K562 (cell line): ENCODE measurements around the gene CPNE1. TPM values are rescaled to one million over a fixed set of nuclear protein-coding genes. Genes with fewer than 3 reads are reported as not detected.
A peak's percentile ranks its signal among the peaks of the same experiment; 100 is the strongest.

Source experiments
- ATAC-seq: fragments of 200-7000 bp; cut with Tn5 transposase; 3 replicates; pipeline ENCODE4 v1.9.1; 2020; ENCODE audit warnings: moderate library complexity
- BruUV-seq: library from RNA; stranded (reverse); fragments of 400-500 nt; replicated peaks from 2 replicates; lab custom pipeline; 2021; lab: Mats Ljungman, UMichigan
- CTCF ChIA-PET: fragments of 300-600 bp; formaldehyde crosslinking; extraction: SDS; loops from one replicate; lab custom pipeline; 2021; ENCODE audit warnings: low intra/inter-chr PET ratio; lab: Yijun Ruan, JAX
- POLR2A ChIA-PET: fragments of 300-600, 350-650 bp; sonication (Branson Sonifier 250); formaldehyde crosslinking; extraction: SDS; loops from one replicate; lab custom pipeline; 2021; ENCODE audit warnings: antibody characterized with exemption, inconsistent platforms; lab: Yijun Ruan, JAX
- DNase-seq, 4 experiments: peaks; one replicate each; pipeline versions ENCODE4 v3.0.0 to v3.0.0-alpha.2; 2011 to 2018; ENCODE audit warnings: low spot score in 3 of 4, mixed read lengths in 3 of 4; ENCODE audit errors: extremely low read depth in 1 of 4
- FAIRE-seq: peaks from 2 replicates; lab custom pipeline; 2011; peaks lifted over from hg19 to GRCh38; lab: Jason Lieb, UNC
- H2AFZ ChIP-seq: 2 replicates; pipeline ENCODE4 v1.6.0; 2011; ENCODE audit warnings: low read depth, low read length, control low read depth, inconsistent platforms
- H3K27ac ChIP-seq: fragments of 200-600 bp; 3 replicates; pipeline ENCODE4 v1.8.0; 2011; ENCODE audit warnings: low read depth, mild to moderate bottlenecking, control low read depth, inconsistent platforms, low read length, moderate library complexity, mixed read lengths; ENCODE audit errors: extremely low read depth
- H3K27me3 ChIP-seq, 2 experiments: fragments of 300-600 bp in 1 of 2; 2 replicates in 1 of 2; 3 replicates in 1 of 2; pipeline versions ENCODE4 v1.6.0 to v1.8.0; 2011; ENCODE audit warnings: inconsistent platforms in 2 of 2, low read length in 2 of 2, mild to moderate bottlenecking in 1 of 2, mixed read lengths in 1 of 2, moderate library complexity in 1 of 2; ENCODE audit not compliant: control insufficient read depth in 2 of 2, insufficient read depth in 2 of 2
- H3K36me3 ChIP-seq: fragments of 300-600 bp; 3 replicates; pipeline ENCODE4 v1.8.0; 2011; ENCODE audit warnings: mild to moderate bottlenecking, low read length, inconsistent platforms; ENCODE audit not compliant: control insufficient read depth, insufficient read depth
- H3K4me1 ChIP-seq, 2 experiments: fragments of 200-600 bp in 1 of 2; replicated peaks in 1 of 2; 2 replicates in 1 of 2; 3 replicates in 1 of 2; pipeline versions ENCODE4 v1.5.1 to v1.8.0; 2011; ENCODE audit warnings: inconsistent platforms in 2 of 2, low read length in 2 of 2, mild to moderate bottlenecking in 1 of 2, mixed read lengths in 1 of 2, moderate library complexity in 1 of 2; ENCODE audit not compliant: control insufficient read depth in 2 of 2, insufficient read depth in 2 of 2
- H3K4me2 ChIP-seq: 2 replicates; pipeline ENCODE4 v1.6.1; 2011; ENCODE audit warnings: low read length, control low read depth, inconsistent platforms, mixed read lengths; ENCODE audit not compliant: insufficient read depth
- H3K4me3 ChIP-seq: fragments of 200-600 bp; sonication (generic), shearing (Covaris generic); 2 replicates; pipeline ENCODE4 v1.5.1; 2016; ENCODE audit warnings: control low read depth, inconsistent platforms
- H3K79me2 ChIP-seq: fragments of 200-600 bp; 3 replicates; pipeline ENCODE4 v1.8.0; 2011; ENCODE audit warnings: low read length, inconsistent platforms; ENCODE audit not compliant: control insufficient read depth, insufficient read depth
- H3K9ac ChIP-seq, 2 experiments: 2 replicates each; pipeline versions ENCODE4 v1.6.0 to v1.6.1; 2011; ENCODE audit warnings: low read depth in 2 of 2, low read length in 2 of 2, control low read depth in 1 of 2, inconsistent platforms in 1 of 2, mild to moderate bottlenecking in 1 of 2, mixed read lengths in 1 of 2; ENCODE audit not compliant: insufficient read depth in 1 of 2
- H3K9me1 ChIP-seq: one replicate; pipeline ENCODE4 v1.6.0; 2011; ENCODE audit warnings: inconsistent platforms, mild to moderate bottlenecking, low read length, moderate library complexity; ENCODE audit not compliant: control insufficient read depth, insufficient read depth
- H3K9me3 ChIP-seq: replicated peaks from 2 replicates; pipeline ENCODE4 v1.5.1; 2011; ENCODE audit warnings: low read depth, low read length, inconsistent platforms; ENCODE audit not compliant: control insufficient read depth, insufficient read depth
- H4K20me1 ChIP-seq: replicated peaks from 2 replicates; pipeline ENCODE4 v1.6.1; 2011; ENCODE audit warnings: low read length, inconsistent platforms, mixed read lengths; ENCODE audit not compliant: control insufficient read depth, insufficient read depth
- BHLHE40 ChIP-seq: IDR thresholded peaks from 2 replicates; pipeline ENCODE4 v1.6.1; 2011; ENCODE audit warnings: low read length, improper control_type of control experiment
- CHD2 ChIP-seq: IDR thresholded peaks from 2 replicates; pipeline ENCODE4 v1.6.1; 2011; ENCODE audit warnings: low read depth, low read length
- NBN ChIP-seq: fragments of 450-650 bp; IDR thresholded peaks from 2 replicates; pipeline ENCODE4 v1.6.1; 2016; ENCODE audit warnings: low read depth, mild to moderate bottlenecking
- NFIC ChIP-seq: fragments of 450-650 bp; IDR thresholded peaks from 2 replicates; pipeline ENCODE4 v1.6.1; 2017; ENCODE audit warnings: mild to moderate bottlenecking, inconsistent platforms
- POLR2A ChIP-seq: fragments of 450-650 bp; conservative IDR thresholded peaks from 2 replicates; pipeline ENCODE4 v1.6.1; 2016
- POLR2AphosphoS5 ChIP-seq: IDR thresholded peaks from 2 replicates; pipeline ENCODE4 v1.6.1; 2011; ENCODE audit warnings: mild to moderate bottlenecking, low read depth, low read length, moderate library complexity; ENCODE audit not compliant: control insufficient read depth, insufficient read depth
- POLR2B ChIP-seq: fragments of 450-650 bp; IDR thresholded peaks from 2 replicates; pipeline ENCODE4 v1.6.1; 2018; ENCODE audit warnings: low read depth; ENCODE audit not compliant: partially characterized antibody
- POLR2G ChIP-seq: fragments of 200-400 bp; formaldehyde crosslinking; IDR thresholded peaks from 2 replicates; pipeline ENCODE4 v1.6.1; 2017; ENCODE audit warnings: low read depth, mild to moderate bottlenecking, antibody characterized with exemption, low read length, moderate library complexity
- POLR2H ChIP-seq: IDR thresholded peaks from 2 replicates; pipeline ENCODE4 v1.6.1; 2016; ENCODE audit warnings: missing genetic modification characterization, low read depth, mild to moderate bottlenecking, control low read depth, missing compliant biosample characterization, moderate library complexity
- RBFOX2 ChIP-seq: fragments of 200-400 bp; formaldehyde crosslinking; IDR thresholded peaks from 2 replicates; pipeline ENCODE4 v1.6.1; 2017; ENCODE audit warnings: low read depth, mild to moderate bottlenecking, low read length, moderate library complexity
- ZBTB9 ChIP-seq: fragments of 450-650 bp; formaldehyde crosslinking; IDR thresholded peaks from 2 replicates; pipeline ENCODE4 v1.4.0; 2020; ENCODE audit warnings: mild to moderate bottlenecking, moderate library complexity
- WGBS: fragments of 100-300 bp; shearing (Covaris generic); methylation state at CpG from one replicate; pipeline ENCODE4 v1.1.6; 2016; ENCODE audit warnings: low coverage, mixed read lengths; ENCODE audit not compliant: insufficient coverage; ENCODE audit errors: missing lambda C conversion rate; 5-methylcytosine and 5-hydroxymethylcytosine counted together
- in situ Hi-C: fragments of 300-500 bp; cut with MboI; formaldehyde crosslinking; loops from 4 replicates; pipeline ENCODE4 v1.15.0; 2018; ENCODE audit warnings: inconsistent platforms, mixed read lengths
- intact Hi-C: fragments of 100-400 bp; cut with micrococcal nuclease; formaldehyde crosslinking; loops from 2 replicates; pipeline ENCODE4 v1.14.2; 2022
- polyA plus RNA-seq, 8 experiments: library from polyadenylated mRNA; depleted of rRNA in 4 of 8; stranded (reverse) in 5 of 8; unstranded in 3 of 8; fragments of >200 nt; fragmentation: Nextera tagmentation in 2 of 8; fragmentation: Illumina TruSeq in 1 of 8; extraction: Ambion mirVana in 2 of 8; extraction: Trizol in 1 of 8; gene quantifications; 2 replicates each; pipeline versions ENCODE4 v1.2.1 to v1.2.3, GENCODE V29; 2011 to 2014; ENCODE audit warnings: inconsistent platforms in 1 of 8, missing spikeins in 1 of 8
- total RNA-seq, 7 experiments: library from RNA; depleted of rRNA in 6 of 7; stranded (reverse); fragments of >200 nt in 6 of 7; fragmentation: Illumina TruSeq in 2 of 7; extraction: Trizol in 2 of 7; gene quantifications; 2 replicates each; pipeline versions ENCODE4 v1.2.1 to v1.2.3, GENCODE V29; 2011 to 2021; ENCODE audit warnings: low replicate concordance in 1 of 7

Gene CPNE1
- total and polyA plus RNA-seq, 9 of the 15 experiments (the other 6 are each of a cell fraction or from before 2014, with no cell fraction given), result 42.1 to 102 (median 56.0) TPM

- DNase-seq (no peak), FAIRE-seq (no peak), ATAC-seq (peak; percentile 54)
- Histone ChIP-seq H2AFZ (no peak overlapping the region), H3K36me3 (peaks cover 78% of the 10 kb centered on the region), H3K9me1 (no peaks in the 10 kb centered on the region), H3K4me3 (no peak overlapping the region), H3K27me3 (no peaks in the 10 kb centered on the region), H4K20me1 (peaks cover 22% of the 10 kb centered on the region; the same call in 1 of the 2 replicates), H3K4me2 (no peak overlapping the region), H3K9me3 (no peaks in the 10 kb centered on the region), H3K79me2 (peaks cover 97% of the 10 kb centered on the region), H3K27ac (no peak overlapping the region), H3K9ac (no peak overlapping the region), H3K4me1 (no peaks in the 10 kb centered on the region; a peak in 1 of 5 replicates)
- ChIA-PET POLR2A (interaction anchor here (0.6 to 3.8 kb wide), 9 partner anchors 7 to 714 kb away, joined by 3 to 26 read pairs (median 4); partner anchors contain the start of genes CPNE1 and RBM12), CTCF (no interaction called here)
- no peak for TF ChIP-seq CHD2
- TF ChIP-seq POLR2G, result peak; percentile 44
- TF ChIP-seq POLR2A, result peak; percentile 32; the same call in 1 of the 2 replicates
- no peak for TF ChIP-seq ZBTB9 (CRISPR knock-in tag)
- TF ChIP-seq BHLHE40, result no peak
- TF ChIP-seq NFIC, result no peak
- 0 out of 2 replicates have a peak, but pooled peaks have one; percentile 37 for TF ChIP-seq POLR2AphosphoS5
- 0 out of 2 replicates have a peak, but pooled peaks have one; percentile 42 for TF ChIP-seq RBFOX2
- no peak for TF ChIP-seq POLR2H (tag)
- peak; percentile 42 for TF ChIP-seq POLR2B
- TF ChIP-seq NBN, result no peak
- intact Hi-C loops (no loop called here), in situ Hi-C loops (no loop called here)
- BruUV-seq, result no TSS peak
- 95% methylated on average over 13 of the region's 13 CpGs for WGBS
Observed at GRCh38 chr20:35652641-35653429, 11.9 kb downstream of the CPNE1 start.
